H9 (cell line): ENCODE measurements around the gene LRRC45. TPM values are rescaled to one million over a fixed set of nuclear protein-coding genes. Genes with fewer than 3 reads are reported as not detected.
A peak's percentile ranks its signal among the peaks of the same experiment; 100 is the strongest.

Experiments
- DNase-seq: peaks from one replicate; pipeline ENCODE4 v3.0.0-alpha.2; 2017
- H2AFZ ChIP-seq: one replicate; pipeline ENCODE4 v1.6.1; 2013; ENCODE audit warnings: mild to moderate bottlenecking, low read length, control low read depth, moderate library complexity
- H2AK5ac ChIP-seq: 2 replicates; pipeline ENCODE4 v1.6.1; 2013; ENCODE audit warnings: low read length, control low read depth, mixed read lengths; ENCODE audit not compliant: insufficient read length
- H2BK120ac ChIP-seq: one replicate; pipeline ENCODE4 v1.6.1; 2013; ENCODE audit warnings: low read depth, mild to moderate bottlenecking, low read length, control low read depth, inconsistent platforms; ENCODE audit not compliant: poor library complexity, severe bottlenecking
- H2BK12ac ChIP-seq: 2 replicates; pipeline ENCODE4 v1.6.1; 2013; ENCODE audit warnings: low read length, control low read depth, mixed read lengths, low read depth; ENCODE audit not compliant: insufficient read length
- H2BK15ac ChIP-seq: 2 replicates; pipeline ENCODE4 v1.6.1; 2013; ENCODE audit warnings: low read depth, low read length, control low read depth
- H2BK20ac ChIP-seq: one replicate; pipeline ENCODE4 v1.6.1; 2013; ENCODE audit warnings: low read depth, mild to moderate bottlenecking, low read length, control low read depth, inconsistent platforms; ENCODE audit not compliant: poor library complexity, severe bottlenecking
- H2BK5ac ChIP-seq: 2 replicates; pipeline ENCODE4 v1.6.1; 2013; ENCODE audit warnings: low read length, control low read depth, mixed read lengths; ENCODE audit not compliant: insufficient read length
- H3K14ac ChIP-seq: 2 replicates; pipeline ENCODE4 v1.6.1; 2013; ENCODE audit warnings: low read length, control low read depth; ENCODE audit not compliant: insufficient read depth
- H3K18ac ChIP-seq: 2 replicates; pipeline ENCODE4 v1.6.1; 2013; ENCODE audit warnings: low read depth, mild to moderate bottlenecking, mixed read lengths, low read length, control low read depth; ENCODE audit not compliant: insufficient read length
- H3K23ac ChIP-seq: 2 replicates; pipeline ENCODE4 v1.6.1; 2013; ENCODE audit warnings: low read length, control low read depth, mixed read lengths, low read depth; ENCODE audit not compliant: insufficient read length
- H3K23me2 ChIP-seq: 2 replicates; pipeline ENCODE4 v1.6.1; 2013; ENCODE audit warnings: low read depth, mild to moderate bottlenecking, mixed read lengths, low read length, control low read depth; ENCODE audit not compliant: insufficient read length, poor library complexity, severe bottlenecking
- H3K27ac ChIP-seq: 2 replicates; pipeline ENCODE4 v1.5.1; 2013; ENCODE audit warnings: low read length, control low read depth, mixed read lengths, low read depth; ENCODE audit not compliant: insufficient read length
- H3K27me3 ChIP-seq: 2 replicates; pipeline ENCODE4 v1.6.1; 2013; ENCODE audit warnings: low read length, control low read depth, inconsistent platforms; ENCODE audit not compliant: insufficient read depth
- H3K4ac ChIP-seq: 2 replicates; pipeline ENCODE4 v1.6.1; 2013; ENCODE audit warnings: low read depth, mild to moderate bottlenecking, control low read depth, inconsistent platforms, low read length, moderate library complexity
- H3K4me1 ChIP-seq: 2 replicates; pipeline ENCODE4 v1.6.1; 2013; ENCODE audit warnings: low read length, control low read depth, inconsistent platforms; ENCODE audit not compliant: insufficient read depth
- H3K4me2 ChIP-seq: 2 replicates; pipeline ENCODE4 v1.6.1; 2013; ENCODE audit warnings: low read length, control low read depth, mixed read lengths; ENCODE audit not compliant: insufficient read length, insufficient read depth
- H3K56ac ChIP-seq: 2 replicates; pipeline ENCODE4 v1.6.1; 2013; ENCODE audit warnings: low read depth, mild to moderate bottlenecking, mixed read lengths, low read length, control low read depth; ENCODE audit not compliant: insufficient read length
- H3K79me1 ChIP-seq: 2 replicates; pipeline ENCODE4 v1.6.1; 2013; ENCODE audit warnings: low read depth, mild to moderate bottlenecking, moderate library complexity, low read length, control low read depth, inconsistent platforms; ENCODE audit not compliant: insufficient read depth, poor library complexity, severe bottlenecking
- H3K79me2 ChIP-seq: 2 replicates; pipeline ENCODE4 v1.6.1; 2013; ENCODE audit warnings: low read length, control low read depth, inconsistent platforms; ENCODE audit not compliant: insufficient read depth
- H3K9ac ChIP-seq: 2 replicates; pipeline ENCODE4 v1.6.1; 2013; ENCODE audit warnings: low read length, control low read depth, mixed read lengths; ENCODE audit not compliant: insufficient read length; ENCODE audit errors: extremely low read depth
- H3K9me3 ChIP-seq: one replicate; pipeline ENCODE4 v1.6.1; 2013; ENCODE audit warnings: low read depth, low read length, inconsistent platforms; ENCODE audit not compliant: control insufficient read depth
- H3T11ph ChIP-seq: one replicate; pipeline ENCODE4 v1.6.1; 2013; ENCODE audit warnings: mild to moderate bottlenecking, low read length, control low read depth, inconsistent platforms
- H4K20me1 ChIP-seq: one replicate; pipeline ENCODE4 v1.6.1; 2013; ENCODE audit not compliant: control insufficient read depth, insufficient read length, insufficient read depth
- H4K5ac ChIP-seq: 2 replicates; pipeline ENCODE4 v1.6.1; 2013; ENCODE audit warnings: low read depth, mild to moderate bottlenecking, mixed read lengths, low read length, control low read depth; ENCODE audit not compliant: insufficient read length
- H4K8ac ChIP-seq: replicated peaks from 2 replicates; pipeline ENCODE4 v1.6.1; 2013; ENCODE audit warnings: low read length, control low read depth, mixed read lengths, low read depth; ENCODE audit not compliant: insufficient read length
- H4K91ac ChIP-seq: 2 replicates; pipeline ENCODE4 v1.6.1; 2013; ENCODE audit warnings: low read depth, mild to moderate bottlenecking, moderate library complexity, mixed read lengths, low read length, control low read depth; ENCODE audit not compliant: insufficient read length
- H3K27ac Mint-ChIP-seq, 3 experiments: 2 replicates in 2 of 3; 3 replicates in 1 of 3; pipeline ENCODE4 v1.8.0; 2020 to 2021; ENCODE audit warnings: mixed read lengths in 3 of 3, mild to moderate bottlenecking in 1 of 3, moderate library complexity in 1 of 3
- H3K27me3 Mint-ChIP-seq: 2 replicates; pipeline ENCODE4 v1.8.0; 2021; ENCODE audit warnings: low read depth, mild to moderate bottlenecking, moderate library complexity, mixed read lengths
- H3K36me3 Mint-ChIP-seq, 3 experiments: 2 replicates in 2 of 3; 3 replicates in 1 of 3; pipeline ENCODE4 v1.8.0; 2020 to 2021; ENCODE audit warnings: low read depth in 3 of 3, mixed read lengths in 3 of 3; ENCODE audit not compliant: insufficient read depth in 1 of 3
- H3K4me1 Mint-ChIP-seq, 2 experiments: 2 replicates each; pipeline ENCODE4 v1.8.0; 2020; ENCODE audit warnings: mixed read lengths in 2 of 2
- H3K4me3 Mint-ChIP-seq, 2 experiments: 2 replicates in 1 of 2; 3 replicates in 1 of 2; pipeline ENCODE4 v1.8.0; 2020 to 2021; ENCODE audit warnings: mild to moderate bottlenecking in 2 of 2, mixed read lengths in 2 of 2, moderate library complexity in 1 of 2
- H3K9me3 Mint-ChIP-seq, 2 experiments: 2 replicates in 1 of 2; 3 replicates in 1 of 2; pipeline ENCODE4 v1.8.0; 2020; ENCODE audit warnings: mild to moderate bottlenecking in 2 of 2, mixed read lengths in 2 of 2, moderate library complexity in 1 of 2
- CTCF ChIP-seq: fragments of 200-600 bp; sonication (generic); conservative IDR thresholded peaks from 3 replicates; pipeline ENCODE4 v1.8.0; 2021; ENCODE audit warnings: antibody characterized with exemption, mild to moderate bottlenecking
- WGBS: extraction: QIAGEN DNeasy Blood & Tissue Kit; methylation state at CpG from one replicate; pipeline ENCODE4 v1.1.7; 2013; ENCODE audit warnings: missing lambda C conversion rate, low lambda C conversion rate, mixed read lengths; ENCODE audit not compliant: insufficient read length; ENCODE audit errors: extremely low coverage; 5-methylcytosine and 5-hydroxymethylcytosine counted together
- total RNA-seq: library from RNA; stranded (reverse); gene quantifications from 2 replicates; pipeline ENCODE4 v1.2.1, GENCODE V29; 2021

The LRRC45 gene
- total RNA-seq, 1 experiment from 2014 or later, result 28.7 TPM

DNA sequence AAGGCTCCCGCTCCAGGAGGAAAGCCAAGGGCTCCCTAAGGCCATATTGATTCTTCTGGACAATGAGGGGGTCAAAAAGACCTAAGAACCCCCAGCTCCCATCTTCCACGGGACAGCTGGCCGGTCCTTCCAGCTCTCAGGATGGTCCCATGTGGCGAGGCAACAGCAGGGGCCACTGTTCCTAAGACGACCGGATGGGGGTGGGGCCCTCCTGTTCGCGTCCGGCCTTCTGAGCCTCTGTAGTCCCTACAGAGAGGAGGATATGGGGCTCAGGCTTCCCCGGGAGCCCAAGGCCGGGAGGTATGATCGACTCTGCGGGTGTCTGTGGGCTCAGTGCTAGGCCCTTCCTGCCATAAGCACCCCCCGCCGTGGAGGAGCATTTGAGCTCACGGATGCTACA, 20.4 kb downstream of the LRRC45 start:
- H2BK120ac ChIP-seq, result no peak overlapping the region
- no peaks in the 10 kb centered on the region; the same call in 1 of the 2 replicates for H3K4me1 ChIP-seq
- no peaks in the 10 kb centered on the region for H3K27me3 ChIP-seq
- no CpG with 5 or more reads among the region's 16 CpGs for WGBS
- H3K79me1 ChIP-seq, result no peaks in the 10 kb centered on the region
- H3K9me3 ChIP-seq, result no peaks in the 10 kb centered on the region
- no peak overlapping the region for H3K14ac ChIP-seq
- no peak overlapping the region for H3T11ph ChIP-seq
- peaks cover 10% of the 10 kb centered on the region for H3K27me3 Mint-ChIP-seq
- TF ChIP-seq CTCF, result no peak
- no peak overlapping the region for H3K27ac Mint-ChIP-seq
- no peaks in the 10 kb centered on the region for H4K20me1 ChIP-seq
- H3K18ac ChIP-seq, result no peak overlapping the region
- H3K9ac ChIP-seq, result no peak overlapping the region
- peak; percentile 77 for DNase-seq
- H2BK20ac ChIP-seq, result no peak overlapping the region
- no peak overlapping the region for H2BK12ac ChIP-seq
- no peaks in the 10 kb centered on the region for H3K23me2 ChIP-seq
- H2AFZ ChIP-seq, result no peak overlapping the region
- H2AK5ac ChIP-seq, result no peak overlapping the region
- H3K4me1 Mint-ChIP-seq, result peaks cover 20 to 24% of the 10 kb centered on the region in 2 experiments
- no peak overlapping the region for H2BK15ac ChIP-seq
- no peak overlapping the region for H4K8ac ChIP-seq
- no peak overlapping the region for H3K56ac ChIP-seq
- H4K5ac ChIP-seq, result no peak overlapping the region
- no peak overlapping the region for H3K4me2 ChIP-seq
- H3K23ac ChIP-seq, result no peak overlapping the region
- peaks cover 6 to 18% (median 12%) of the 10 kb centered on the region in 3 experiments; a peak in 6 of 7 replicates for H3K36me3 Mint-ChIP-seq
- no peak overlapping the region for H3K4me3 Mint-ChIP-seq
- H2BK5ac ChIP-seq, result no peak overlapping the region
- no peaks in the 10 kb centered on the region; a peak in 2 of 5 replicates for H3K9me3 Mint-ChIP-seq
- no peak overlapping the region for H4K91ac ChIP-seq
- H3K27ac ChIP-seq, result no peak overlapping the region
- no peak overlapping the region for H3K4ac ChIP-seq
- no peaks in the 10 kb centered on the region for H3K79me2 ChIP-seq
